GM18502 (cell line): ENCODE measurements around the gene CDRT15.
"Not testable (repeated sequence)": the region's sequence is repeated elsewhere in the genome, so short reads cannot be mapped to it uniquely, and the experiment has no call there.

Experiments used
- ATAC-seq: cut with Tn5 transposase; IDR thresholded peaks from one replicate; pipeline ENCODE4 v1.9.1; 2021; ENCODE audit warnings: mild to moderate bottlenecking; ENCODE audit not compliant: unreplicated experiment, poor library complexity

CDRT15 gene

GRCh38 chr17:14191469-14191868 is 45.2 kb downstream of the CDRT15 start:
- not testable (repeated sequence) for ATAC-seq

- ATAC-seq, result not testable (repeated sequence)
Observed at GRCh38 chr17:14190774-14191173, 45.9 kb downstream of the CDRT15 start.

GRCh38 chr17:14186443-14186842 is 50.2 kb downstream of the CDRT15 start:
- ATAC-seq, result not testable (repeated sequence)
